SIG-M5 treated with dmso at 0.1 percent for 504 hours (cell line): ENCODE results near the gene LCE2D.
A peak's percentile ranks its signal among the peaks of the same experiment; 100 is the strongest.
"Not testable (repeated sequence)": the region's sequence is repeated elsewhere in the genome, so short reads cannot be mapped to it uniquely, and the experiment has no call there.

Source experiments
- DNase-seq: peaks from one replicate; lab custom pipeline; 2025; ENCODE audit not compliant: unreplicated experiment; lab: John Stamatoyannopoulos, UW

The LCE2D gene, protein sequence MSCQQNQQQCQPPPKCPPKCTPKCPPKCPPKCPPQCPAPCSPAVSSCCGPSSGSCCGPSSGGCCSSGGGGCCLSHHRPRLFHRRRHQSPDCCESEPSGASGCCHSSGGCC

DNA sequence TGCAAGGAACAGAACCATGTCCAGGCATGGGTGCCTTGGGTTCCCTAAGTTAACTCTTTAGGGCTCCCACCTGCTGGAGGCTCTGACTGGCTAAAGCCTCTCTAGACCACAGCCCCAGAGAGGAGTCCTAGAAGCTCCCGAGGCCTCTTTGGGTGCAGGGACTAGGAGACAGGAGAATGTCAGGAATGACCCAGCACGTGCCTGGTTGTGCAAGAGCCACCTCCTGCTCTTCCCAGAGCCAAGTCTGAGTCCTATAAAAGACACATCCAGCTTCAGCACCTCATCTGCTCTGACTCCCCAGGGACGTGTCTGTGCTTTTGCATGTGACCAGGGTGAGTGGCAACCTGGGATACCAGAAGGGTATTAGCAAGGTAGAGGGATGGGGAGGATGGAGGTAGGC is at the start of gene LCE2D:
LCE2D (plus strand) TSS at position 283 of the 400 bp plus-strand sequence. CDS start 726 bp downstream, outside the sequence.
- DNase-seq = no peak

GRCh38 chr1:152613511-152613910 is 49.7 kb upstream of the LCE2D start, which contains the start of gene LCE3B:
Gene LCE3B (plus strand): TSS chr1:152613811. CDS start chr1:152613811, 0 bp downstream.
- DNase-seq = no peak

GRCh38 chr1:152621993-152622392 is 41.2 kb upstream of the LCE2D start:
- no peak for DNase-seq

- DNase-seq = no peak
Measured at GRCh38 chr1:152622803-152623202, 40.4 kb upstream of the LCE2D start, which contains the start of gene LCE3A. Gene LCE3A (minus strand): TSS chr1:152623103. CDS start chr1:152623103, 0 bp downstream.

DNA sequence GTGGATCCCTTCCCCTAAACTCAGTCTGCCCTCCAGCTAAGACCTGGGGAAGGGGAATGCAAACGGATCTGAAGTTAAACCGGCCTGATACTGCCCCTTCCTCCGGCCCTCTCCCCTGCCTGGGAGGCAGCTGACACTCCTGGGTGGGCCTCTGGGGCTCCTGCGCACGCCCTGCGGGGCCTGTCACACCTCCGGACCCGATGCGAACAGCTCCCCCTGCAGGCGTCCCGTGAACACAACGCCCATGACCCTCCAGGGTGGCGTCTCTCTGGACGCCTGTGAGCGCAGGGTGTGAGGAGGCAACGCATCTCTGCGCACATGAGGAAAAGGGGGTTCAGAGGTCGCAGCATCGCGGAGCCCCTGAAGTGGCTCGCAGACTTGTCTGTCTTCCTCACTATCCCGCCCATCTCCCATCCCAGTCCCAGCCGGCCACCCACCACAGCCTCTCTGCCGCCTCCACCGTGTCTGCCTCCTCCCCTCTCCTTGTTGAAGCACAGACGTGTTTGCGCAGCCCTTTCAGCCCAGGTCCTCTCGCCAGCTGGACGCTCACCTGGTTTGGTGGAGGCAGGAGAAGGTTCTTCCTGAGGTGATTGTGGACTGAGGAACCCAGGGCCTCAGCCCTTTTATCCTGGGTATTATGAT is 39.9 kb upstream of the LCE2D start:
- DNase-seq = no peak

GRCh38 chr1:152626744-152627143 is 36.4 kb upstream of the LCE2D start:
- no peak for DNase-seq

DNA sequence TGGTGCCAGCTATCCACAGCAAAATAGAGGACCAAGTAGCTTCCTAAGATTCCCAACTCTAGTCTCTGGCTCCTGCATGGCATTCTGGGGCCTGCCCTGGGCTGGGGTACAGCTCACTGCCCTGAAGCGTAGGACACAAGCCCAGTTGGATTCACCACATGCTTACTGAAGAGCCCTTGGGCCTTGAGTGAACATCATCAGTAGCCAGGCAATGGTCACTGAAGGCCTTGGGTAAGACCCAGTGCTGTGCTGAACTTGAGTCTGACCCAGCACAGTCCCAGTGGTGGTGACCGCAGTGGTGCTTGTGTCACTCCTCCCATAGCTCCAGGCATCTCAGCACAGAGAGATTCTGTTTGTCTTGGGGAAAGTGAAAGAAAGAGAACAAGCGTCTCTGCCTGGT is 32.6 kb upstream of the LCE2D start:
- DNase-seq = no peak

DNA sequence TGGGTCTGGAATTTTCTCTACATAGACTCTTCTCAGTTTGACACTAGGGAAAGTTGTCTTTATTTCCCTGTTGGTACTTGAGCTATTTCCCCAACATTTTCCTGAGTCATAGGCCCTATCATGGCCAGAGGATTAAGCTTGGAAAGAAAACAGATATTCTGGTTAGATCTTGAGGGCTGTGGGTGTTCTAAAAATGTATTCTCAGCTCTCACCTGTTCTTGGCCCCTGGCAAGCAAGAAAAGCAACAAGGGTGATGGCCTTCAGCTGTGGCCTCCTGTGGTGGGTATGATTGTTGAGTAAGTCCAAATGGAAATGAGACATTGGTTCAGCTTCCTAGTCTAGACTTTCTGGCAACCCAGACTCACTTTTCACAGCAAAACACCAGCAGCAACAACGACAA is 22.8 kb upstream of the LCE2D start:
- DNase-seq = no peak

DNA sequence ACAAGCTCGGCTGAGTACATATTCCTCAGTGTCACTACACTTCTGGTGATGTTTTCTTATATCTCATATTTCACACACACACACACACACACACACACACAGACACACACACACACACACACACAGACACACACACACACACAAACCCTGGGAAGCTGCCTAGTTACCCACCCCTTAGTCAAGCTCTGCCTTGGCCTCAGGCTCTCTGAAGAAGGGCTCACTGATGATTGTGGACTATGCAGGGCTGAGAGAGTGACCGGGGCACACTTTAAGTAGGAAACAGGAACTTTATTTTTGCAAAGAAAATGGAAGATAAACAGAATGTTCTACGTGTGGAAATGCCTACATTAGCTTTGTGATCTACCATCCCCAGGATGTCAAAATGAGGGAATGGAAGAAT is 19.2 kb upstream of the LCE2D start:
- DNase-seq = no peak

GRCh38 chr1:152645146-152645545 is 18.0 kb upstream of the LCE2D start:
- no peak for DNase-seq

GRCh38 chr1:152646656-152647055 is 16.5 kb upstream of the LCE2D start:
- no peak for DNase-seq

GRCh38 chr1:152654110-152654509 is 9.1 kb upstream of the LCE2D start:
- peak; percentile 48 for DNase-seq

DNA sequence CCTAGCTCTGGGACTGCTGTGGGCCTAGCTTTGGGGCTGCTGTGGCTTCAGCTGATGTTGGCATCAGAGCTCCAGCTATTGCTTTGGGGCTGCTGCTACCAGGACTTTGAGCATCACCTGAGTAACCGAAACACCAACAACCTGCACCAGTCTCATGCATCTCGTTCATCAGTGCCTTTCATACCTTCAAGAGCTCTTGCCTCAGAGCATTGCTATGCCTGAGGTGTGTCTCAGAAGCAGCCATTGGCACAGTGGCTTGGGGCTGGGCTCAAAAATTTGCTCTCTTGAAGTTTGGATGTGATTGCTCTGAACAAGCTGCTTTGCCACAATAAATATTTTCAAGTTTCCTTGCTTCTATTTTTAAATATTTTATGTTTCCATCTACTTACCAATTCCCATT is 6.7 kb upstream of the LCE2D start:
- DNase-seq = no peak

GRCh38 chr1:152657677-152658076 is 5.5 kb upstream of the LCE2D start:
- DNase-seq = no peak

DNA sequence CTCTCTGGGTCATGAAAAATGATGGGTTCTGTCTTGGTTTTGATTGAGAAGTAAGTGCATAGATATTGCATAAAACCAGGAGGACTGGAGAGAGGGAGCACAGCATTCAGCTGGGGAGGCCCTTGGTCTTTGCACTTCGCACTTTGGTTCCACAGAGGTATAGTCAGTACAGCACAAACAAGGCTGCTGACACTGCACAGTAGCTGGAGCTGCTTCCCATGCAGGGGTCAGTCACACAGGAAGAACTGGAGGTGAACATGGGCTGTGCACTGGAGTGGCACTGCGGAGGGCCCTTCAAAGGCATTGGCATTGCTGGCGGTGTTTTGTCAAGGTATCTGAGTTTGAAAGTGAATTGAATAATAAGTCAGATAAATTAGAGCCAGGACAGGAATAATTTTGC is 4.5 kb upstream of the LCE2D start:
- DNase-seq = no peak

DNA sequence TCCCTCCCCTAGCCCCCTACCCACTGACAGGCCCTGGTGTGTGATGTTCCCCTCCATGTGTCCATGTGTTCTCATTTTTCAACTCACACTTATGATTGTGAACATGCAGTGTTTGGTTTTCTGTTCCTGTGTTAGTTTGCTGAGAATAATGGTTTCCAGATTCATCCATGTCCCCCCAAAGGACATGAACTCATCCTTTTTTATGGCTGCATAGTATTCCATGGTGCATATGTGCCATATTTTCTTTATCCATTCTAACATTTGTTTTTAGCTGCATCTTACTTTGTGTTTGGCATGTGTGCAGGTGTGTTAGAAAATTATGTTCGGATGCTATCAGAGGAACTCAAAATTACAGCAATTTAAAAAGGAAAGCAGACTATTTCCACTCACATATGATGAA is 3.0 kb downstream of the LCE2D start:
- DNase-seq = not testable (repeated sequence)

DNA sequence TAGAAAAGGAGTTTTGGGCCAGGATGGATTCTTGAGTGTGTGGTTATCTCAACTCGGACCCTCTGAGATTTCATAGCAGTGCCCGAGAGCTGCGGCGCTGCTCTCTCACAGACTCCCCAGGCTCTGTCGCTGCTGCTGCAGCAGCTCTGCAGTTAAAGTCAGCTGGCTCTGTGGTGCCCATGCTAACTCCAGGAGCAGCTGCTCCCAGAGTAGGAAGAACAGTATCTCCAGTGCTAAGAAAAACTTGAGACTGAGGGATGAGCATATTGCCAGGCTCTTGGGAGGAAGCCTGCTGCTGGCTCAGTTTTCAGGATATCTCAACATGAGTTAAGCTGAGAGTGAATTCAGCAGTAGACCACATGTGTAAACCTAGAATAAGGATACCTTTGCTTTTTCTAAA is 4.5 kb downstream of the LCE2D start:
- no peak for DNase-seq

DNA sequence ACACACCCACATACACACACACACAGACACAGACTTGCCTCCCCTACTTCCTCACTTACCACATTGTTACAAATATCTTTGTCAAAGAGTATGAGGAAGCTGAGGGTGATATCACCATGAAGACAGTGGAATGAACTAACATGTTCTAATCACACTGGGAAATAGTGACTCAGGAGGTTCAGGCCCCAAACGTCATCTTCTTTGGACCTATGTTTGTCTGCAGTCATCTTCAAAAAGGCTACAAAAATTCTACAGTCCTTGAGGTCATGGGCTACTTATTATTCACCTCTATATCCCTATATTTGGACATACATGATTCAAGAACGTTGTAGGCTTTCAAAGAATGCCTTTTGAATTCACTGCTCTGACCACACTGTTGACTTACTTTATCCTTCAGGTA is 9.8 kb downstream of the LCE2D start:
- no peak for DNase-seq

GRCh38 chr1:152674983-152675382 is 11.8 kb downstream of the LCE2D start, which contains the start of gene LCE2C:
Gene LCE2C (plus strand): TSS chr1:152675279. CDS start chr1:152676016, 737 bp downstream.
- not testable (repeated sequence) for DNase-seq

GRCh38 chr1:152679459-152679858 is 16.3 kb downstream of the LCE2D start:
- DNase-seq = no peak

DNA sequence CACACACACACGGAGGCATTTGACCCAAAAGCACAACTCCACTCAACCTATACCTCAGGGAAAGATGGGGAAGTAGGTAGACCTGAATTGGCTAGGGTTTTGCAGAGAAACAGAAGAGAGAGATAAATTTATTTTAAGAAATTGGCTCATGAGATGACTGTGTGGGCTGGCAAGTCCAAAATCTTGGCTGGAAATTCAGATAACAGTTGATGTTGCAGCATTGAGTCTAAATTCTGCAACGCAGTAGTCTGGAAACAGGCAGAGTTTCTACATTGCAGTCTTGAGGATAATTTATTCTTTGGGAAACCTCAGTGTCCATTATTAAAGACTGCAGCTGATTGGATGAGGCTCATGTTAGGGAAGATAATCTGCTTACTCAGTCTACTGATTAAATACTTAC is 18.4 kb downstream of the LCE2D start:
- DNase-seq = no peak

GRCh38 chr1:152683846-152684245 is 20.7 kb downstream of the LCE2D start:
- DNase-seq = no peak

- DNase-seq = not testable (repeated sequence)
Measured at GRCh38 chr1:152685823-152686222, 22.6 kb downstream of the LCE2D start, which contains the start of gene LCE2B. Gene LCE2B (plus strand): TSS chr1:152686123. CDS start chr1:152686844, 721 bp downstream.
